Fibroblast of lung (primary cell): ENCODE data around the gene SLC16A3. TPM values are rescaled to one million over a fixed set of nuclear protein-coding genes. Genes with fewer than 3 reads are reported as not detected.
"Not testable (repeated sequence)": the region's sequence is repeated elsewhere in the genome, so short reads cannot be mapped to it uniquely, and the experiment has no call there.

Source experiments
- DNase-seq, 2 donors: peaks; one replicate each; pipeline versions ENCODE4 v3.0.0 to v3.0.0-alpha.2; 2010; ENCODE audit warnings: low read depth in 2 of 2
- H2AFZ ChIP-seq: 2 replicates; pipeline ENCODE4 v1.5.1; 2012; ENCODE audit warnings: low read length, control low read depth, inconsistent platforms
- H3K27ac ChIP-seq: 2 replicates; pipeline ENCODE4 v1.5.1; 2011; ENCODE audit warnings: low read length, control low read depth; ENCODE audit not compliant: insufficient read depth
- H3K27me3 ChIP-seq: 2 replicates; pipeline ENCODE4 v1.5.1; 2011; ENCODE audit warnings: mild to moderate bottlenecking, low read length; ENCODE audit not compliant: control insufficient read depth, insufficient read depth
- H3K36me3 ChIP-seq: 2 replicates; pipeline ENCODE4 v1.5.1; 2011; ENCODE audit warnings: low read length; ENCODE audit not compliant: control insufficient read depth, insufficient read depth
- H3K4me1 ChIP-seq: 2 replicates; pipeline ENCODE4 v1.5.1; 2011; ENCODE audit warnings: low read length; ENCODE audit not compliant: control insufficient read depth, insufficient read depth; ENCODE audit errors: extremely low read depth
- H3K4me2 ChIP-seq: 2 replicates; pipeline ENCODE4 v1.5.1; 2011; ENCODE audit warnings: low read length, control low read depth; ENCODE audit not compliant: insufficient read depth; ENCODE audit errors: extremely low read depth
- H3K4me3 ChIP-seq, 4 experiments: fragments of 200-600 bp in 1 of 4; sonication (generic) in 1 of 4; replicated peaks in 1 of 4; 2 replicates each; pipeline ENCODE4 v1.5.1; 2011 to 2016; ENCODE audit warnings: low read length in 4 of 4, low read depth in 3 of 4, mild to moderate bottlenecking in 3 of 4, control low read depth in 2 of 4, inconsistent platforms in 1 of 4, mixed read lengths in 1 of 4; ENCODE audit not compliant: insufficient read depth in 1 of 4; ENCODE audit errors: control extremely low read depth in 1 of 4
- H3K79me2 ChIP-seq: 2 replicates; pipeline ENCODE4 v1.5.1; 2012; ENCODE audit warnings: mild to moderate bottlenecking, low read length, inconsistent platforms; ENCODE audit not compliant: control insufficient read depth, insufficient read depth
- H3K9ac ChIP-seq: 2 replicates; pipeline ENCODE4 v1.5.1; 2011; ENCODE audit warnings: mild to moderate bottlenecking, low read length, control low read depth; ENCODE audit not compliant: insufficient read depth
- H3K9me3 ChIP-seq: 2 replicates; pipeline ENCODE4 v1.5.1; 2012; ENCODE audit warnings: low read depth, low read length; ENCODE audit not compliant: control insufficient read depth, insufficient read depth
- H4K20me1 ChIP-seq: 2 replicates; pipeline ENCODE4 v1.5.1; 2011; ENCODE audit warnings: low read length; ENCODE audit not compliant: control insufficient read depth, insufficient read depth; ENCODE audit errors: extremely low read depth
- EZH2 ChIP-seq: IDR thresholded peaks from 2 replicates; pipeline ENCODE4 v1.5.1; 2012; ENCODE audit warnings: low read length, control low read depth, mild to moderate bottlenecking; ENCODE audit errors: missing control alignments
- polyA plus RNA-seq, 2 donors: library from polyadenylated mRNA; depleted of rRNA in 1 of 2; stranded (reverse) in 1 of 2; unstranded in 1 of 2; fragments of >200 nt; gene quantifications; 2 replicates each; pipeline ENCODE4 v1.2.1, GENCODE V29; 2011 to 2012; ENCODE audit warnings: missing spikeins in 1 of 2
- total RNA-seq: library from RNA; depleted of rRNA; stranded (reverse); fragments of >200 nt; gene quantifications from 2 replicates; pipeline ENCODE4 v1.2.1, GENCODE V29; 2014
- TF ChIP-seq, protein P1 (sequence below), 2 donors: IDR thresholded peaks in 1 of 2; conservative IDR thresholded peaks in 1 of 2; 1 replicate in 1 of 2; 2 replicates in 1 of 2; pipeline ENCODE4 v1.5.1; 2011 to 2012; ENCODE audit warnings: low read length in 2 of 2, control low read depth in 1 of 2, inconsistent platforms in 1 of 2, low read depth in 1 of 2, mild to moderate bottlenecking in 1 of 2

The SLC16A3 gene
- total and polyA plus RNA-seq, 2 donors (not counting 1 experiment from before 2014, with no cell fraction given): 71.0 to 107 TPM

- Histone ChIP-seq H3K79me2 (no peaks in the 10 kb centered on the region), H3K4me1 (no peaks in the 10 kb centered on the region), H3K36me3 (peaks cover 2% of the 10 kb centered on the region), H3K9ac (no peak overlapping the region), H3K27ac (no peak overlapping the region), H3K4me2 (no peak overlapping the region), H3K27me3 (no peaks in the 10 kb centered on the region), H4K20me1 (no peaks in the 10 kb centered on the region), H3K4me3 (no peak overlapping the region), H3K9me3 (no peaks in the 10 kb centered on the region), H2AFZ (no peak overlapping the region)
- no peak for DNase-seq
- TF ChIP-seq, protein P1, sequence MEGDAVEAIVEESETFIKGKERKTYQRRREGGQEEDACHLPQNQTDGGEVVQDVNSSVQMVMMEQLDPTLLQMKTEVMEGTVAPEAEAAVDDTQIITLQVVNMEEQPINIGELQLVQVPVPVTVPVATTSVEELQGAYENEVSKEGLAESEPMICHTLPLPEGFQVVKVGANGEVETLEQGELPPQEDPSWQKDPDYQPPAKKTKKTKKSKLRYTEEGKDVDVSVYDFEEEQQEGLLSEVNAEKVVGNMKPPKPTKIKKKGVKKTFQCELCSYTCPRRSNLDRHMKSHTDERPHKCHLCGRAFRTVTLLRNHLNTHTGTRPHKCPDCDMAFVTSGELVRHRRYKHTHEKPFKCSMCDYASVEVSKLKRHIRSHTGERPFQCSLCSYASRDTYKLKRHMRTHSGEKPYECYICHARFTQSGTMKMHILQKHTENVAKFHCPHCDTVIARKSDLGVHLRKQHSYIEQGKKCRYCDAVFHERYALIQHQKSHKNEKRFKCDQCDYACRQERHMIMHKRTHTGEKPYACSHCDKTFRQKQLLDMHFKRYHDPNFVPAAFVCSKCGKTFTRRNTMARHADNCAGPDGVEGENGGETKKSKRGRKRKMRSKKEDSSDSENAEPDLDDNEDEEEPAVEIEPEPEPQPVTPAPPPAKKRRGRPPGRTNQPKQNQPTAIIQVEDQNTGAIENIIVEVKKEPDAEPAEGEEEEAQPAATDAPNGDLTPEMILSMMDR (conservative IDR thresholded peaks at IDR 0.05 in 1 of 2, IDR thresholded peaks at IDR 0.05 in 1 of 2; ENCODE audit: low read depth in 1 of 2, low read length in 2 of 2): no peak
- no peak for TF ChIP-seq EZH2
These were observed 41.3 kb upstream of the SLC16A3 start for GRCh38 chr17:82187500-82187899.

GRCh38 chr17:82188001-82188961 is 40.6 kb upstream of the SLC16A3 start:
- H2AFZ ChIP-seq: no peak overlapping the region
- H3K36me3 ChIP-seq: peaks cover 2% of the 10 kb centered on the region
- no peaks in the 10 kb centered on the region for H4K20me1 ChIP-seq
- H3K27me3 ChIP-seq: no peaks in the 10 kb centered on the region
- H3K9ac ChIP-seq: no peak overlapping the region
- no peak overlapping the region for H3K4me3 ChIP-seq
- H3K4me1 ChIP-seq: no peaks in the 10 kb centered on the region
- no peaks in the 10 kb centered on the region for H3K9me3 ChIP-seq
- no peak overlapping the region for H3K27ac ChIP-seq
- DNase-seq: no peak
- H3K79me2 ChIP-seq: no peaks in the 10 kb centered on the region
- no peak for TF ChIP-seq EZH2
- TF ChIP-seq, protein P1 (conservative IDR thresholded peaks at IDR 0.05 in 1 of 2, IDR thresholded peaks at IDR 0.05 in 1 of 2; ENCODE audit: low read depth in 1 of 2, low read length in 2 of 2): no peak
- H3K4me2 ChIP-seq: no peak overlapping the region

DNA sequence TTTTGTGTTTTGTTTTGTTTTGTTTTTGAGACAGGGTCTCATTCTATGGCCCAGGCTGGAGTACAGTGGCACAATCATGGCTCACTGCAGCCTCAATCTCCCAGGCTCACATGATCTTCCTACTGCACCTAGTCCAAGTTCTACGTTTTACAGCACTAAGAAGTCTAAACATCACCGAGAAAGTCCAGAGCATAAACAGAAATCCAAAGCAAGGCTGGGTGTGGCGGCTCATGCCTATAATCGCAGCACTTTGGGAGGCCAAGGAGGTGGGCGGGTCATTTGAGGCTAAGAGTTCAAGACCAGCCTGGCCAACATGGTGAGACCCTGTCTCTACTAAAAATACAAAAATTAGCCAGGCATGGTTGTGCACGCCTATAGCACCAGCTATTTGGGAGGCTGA is 35.8 kb upstream of the SLC16A3 start:
- not testable (repeated sequence) for H3K4me1 ChIP-seq, DNase-seq, H3K4me2 ChIP-seq, H3K36me3 ChIP-seq, H4K20me1 ChIP-seq, H3K27ac ChIP-seq, H3K27me3 ChIP-seq, H3K4me3 ChIP-seq, H3K9ac ChIP-seq, H2AFZ ChIP-seq, H3K79me2 ChIP-seq, H3K9me3 ChIP-seq
